ENCODE results near the gene PCDHGB6.

- TF ChIP-seq CTCF (IDR thresholded peaks at IDR 0.05 in 4 of 5, conservative IDR thresholded peaks at IDR 0.05 in 1 of 5) (no peak), POLR2A (IDR thresholded peaks at IDR 0.05) (no peak)
These were observed 5.8 kb downstream of the PCDHGB6 start for GRCh38 chr5:141413540-141414069.
